ENCODE measurements around the gene TNFRSF14.

Gene TNFRSF14

DNA sequence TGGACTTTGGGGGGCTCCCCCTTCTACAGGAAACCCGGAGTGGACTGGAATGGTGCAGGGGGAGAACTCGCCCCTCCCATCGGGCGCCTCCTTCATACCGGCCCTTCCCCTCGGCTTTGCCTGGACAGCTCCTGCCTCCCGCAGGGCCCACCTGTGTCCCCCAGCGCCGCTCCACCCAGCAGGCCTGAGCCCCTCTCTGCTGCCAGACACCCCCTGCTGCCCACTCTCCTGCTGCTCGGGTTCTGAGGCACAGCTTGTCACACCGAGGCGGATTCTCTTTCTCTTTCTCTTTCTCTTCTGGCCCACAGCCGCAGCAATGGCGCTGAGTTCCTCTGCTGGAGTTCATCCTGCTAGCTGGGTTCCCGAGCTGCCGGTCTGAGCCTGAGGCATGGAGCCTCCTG lies at the start of gene TNFRSF14:
Gene TNFRSF14, plus strand, starts transcription at position 95 of the 401 bp plus-strand sequence. Its CDS starts 294 bp downstream, at position 389.
- H3K4me1 ChIP-seq (ENCODE audit: control insufficient read depth, insufficient read depth, low read length) = peaks cover 33% of the 10 kb centered on the region
- H3K9me3 ChIP-seq (ENCODE audit: control insufficient read depth, low read length) = no peaks in the 10 kb centered on the region
- peak within 1 kb of the TSS; percentile 99 for H3K4me3 ChIP-seq (ENCODE audit: low read length)
- H3K36me3 ChIP-seq (ENCODE audit: control insufficient read depth, insufficient read depth, low read length) = peaks cover 4% of the 10 kb centered on the region
- H3K27me3 ChIP-seq (ENCODE audit: control insufficient read depth, insufficient read depth, low read length) = no peaks in the 10 kb centered on the region
- H3K9ac ChIP-seq (ENCODE audit: low read length) = peak within 1 kb of the TSS; percentile 99

DNA sequence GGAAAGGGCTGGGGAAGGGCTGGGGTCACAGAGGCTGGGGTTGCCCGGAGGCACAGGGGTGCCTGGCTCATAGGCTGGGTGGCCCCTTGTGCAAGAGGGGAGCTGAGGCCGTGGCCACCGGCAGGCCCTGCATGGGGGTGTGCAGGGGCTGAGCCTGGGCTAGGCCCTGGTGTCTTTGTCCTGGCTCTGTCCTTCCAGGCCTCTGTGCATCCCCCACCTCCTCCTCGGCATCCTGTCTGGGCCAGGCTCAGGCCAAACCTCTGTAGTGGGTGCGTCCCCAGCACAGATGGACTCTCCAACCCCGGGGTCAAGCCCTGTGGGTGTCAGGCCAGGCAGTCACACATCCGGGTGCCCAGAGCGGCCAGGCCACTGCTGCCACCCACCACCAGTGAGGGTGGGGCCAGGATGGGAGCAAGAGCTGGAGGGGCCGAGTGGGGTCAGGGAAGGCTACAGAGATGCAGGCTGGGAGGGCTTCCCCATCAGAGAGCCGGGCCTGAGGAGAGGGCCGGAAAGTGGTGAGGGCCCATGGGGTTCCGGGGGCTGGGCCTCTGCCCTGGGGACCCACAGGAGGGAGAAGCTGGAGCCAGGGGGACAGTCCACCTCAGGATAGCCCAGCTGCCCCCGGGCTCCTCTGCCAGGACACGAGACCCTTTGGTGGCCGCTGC lies 49.1 kb upstream of the TNFRSF14 start:
- H3K4me3 ChIP-seq (ENCODE audit: low read length) = no peak overlapping the region
- no peaks in the 10 kb centered on the region for H3K4me1 ChIP-seq (ENCODE audit: control insufficient read depth, insufficient read depth, low read length)
- H3K27me3 ChIP-seq (ENCODE audit: control insufficient read depth, insufficient read depth, low read length) = peaks cover 34% of the 10 kb centered on the region
- H3K9ac ChIP-seq (ENCODE audit: low read length) = no peak overlapping the region
- no peaks in the 10 kb centered on the region for H3K9me3 ChIP-seq (ENCODE audit: control insufficient read depth, low read length)
- peaks cover 11% of the 10 kb centered on the region for H3K36me3 ChIP-seq (ENCODE audit: control insufficient read depth, insufficient read depth, low read length)

DNA sequence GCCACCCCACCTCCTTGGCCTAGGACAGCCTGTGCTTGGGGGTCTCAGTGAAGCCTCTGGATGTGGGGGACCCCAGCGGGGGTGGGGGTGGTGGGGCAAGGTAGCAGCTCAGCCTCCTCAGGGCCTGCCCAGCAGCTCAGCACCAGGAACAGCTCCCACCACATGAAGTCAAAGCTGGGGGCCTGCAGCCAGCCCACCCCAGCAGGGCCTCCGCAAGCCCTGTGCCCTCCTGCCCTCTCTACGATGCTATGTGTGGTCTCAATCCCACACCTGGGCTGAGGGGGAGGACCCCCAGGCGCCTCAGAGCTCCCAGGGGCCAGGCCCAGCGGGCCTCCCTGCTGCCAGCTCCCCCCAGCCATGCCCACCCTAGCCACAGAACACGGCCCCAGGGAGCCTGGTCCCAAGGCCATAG lies 48.4 kb upstream of the TNFRSF14 start:
- Histone ChIP-seq H3K9ac (ENCODE audit: low read length) (no peak overlapping the region), H3K27me3 (ENCODE audit: control insufficient read depth, insufficient read depth, low read length) (peaks cover 31% of the 10 kb centered on the region), H3K9me3 (ENCODE audit: control insufficient read depth, low read length) (no peaks in the 10 kb centered on the region), H3K4me1 (ENCODE audit: control insufficient read depth, insufficient read depth, low read length) (no peaks in the 10 kb centered on the region), H3K4me3 (ENCODE audit: low read length) (no peak overlapping the region), H3K36me3 (ENCODE audit: control insufficient read depth, insufficient read depth, low read length) (peaks cover 11% of the 10 kb centered on the region)

DNA sequence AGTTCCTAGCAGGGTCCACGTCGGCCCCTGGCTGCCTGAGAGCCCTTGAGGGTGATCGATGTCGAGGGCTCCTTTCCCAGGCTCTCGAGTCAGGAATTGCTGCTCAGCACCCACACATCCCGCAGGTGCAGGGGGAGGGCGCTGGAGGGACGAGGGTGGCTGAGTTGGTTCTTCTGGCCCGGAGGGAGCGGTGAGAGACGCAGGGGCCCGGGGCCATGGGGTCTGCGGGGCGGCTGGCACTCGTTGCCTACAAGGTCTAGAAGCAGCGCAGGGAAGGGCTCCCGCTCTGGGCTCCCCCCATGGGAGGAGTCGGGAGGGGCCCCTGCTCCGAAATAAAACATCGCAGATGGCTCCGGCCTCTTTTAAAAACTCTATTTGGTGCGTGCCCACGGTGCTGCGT lies 48.0 kb upstream of the TNFRSF14 start:
- Histone ChIP-seq H3K27me3 (ENCODE audit: control insufficient read depth, insufficient read depth, low read length) (peaks cover 27% of the 10 kb centered on the region), H3K4me3 (ENCODE audit: low read length) (no peak overlapping the region), H3K36me3 (ENCODE audit: control insufficient read depth, insufficient read depth, low read length) (peaks cover 11% of the 10 kb centered on the region), H3K9ac (ENCODE audit: low read length) (no peak overlapping the region), H3K9me3 (ENCODE audit: control insufficient read depth, low read length) (no peaks in the 10 kb centered on the region), H3K4me1 (ENCODE audit: control insufficient read depth, insufficient read depth, low read length) (no peaks in the 10 kb centered on the region)

DNA sequence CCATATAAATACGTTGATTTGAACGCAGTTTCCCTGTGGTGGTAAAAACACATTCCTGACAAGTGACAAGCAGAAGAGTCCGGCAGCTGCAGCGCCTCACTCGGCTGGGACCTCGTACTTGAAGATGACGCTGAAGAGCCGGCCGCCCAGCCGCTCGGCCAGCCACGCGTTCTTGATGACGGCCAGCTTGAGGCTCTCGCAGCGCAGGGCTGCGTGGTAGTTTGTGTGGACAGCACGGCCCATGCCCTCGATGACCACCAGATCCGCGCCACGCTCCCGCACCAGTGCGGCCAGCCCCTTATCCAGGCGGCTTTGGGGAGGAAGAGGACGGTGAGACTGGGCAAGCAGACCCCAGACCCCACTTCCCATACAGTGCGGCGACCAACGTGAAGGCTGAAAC lies 47.4 kb upstream of the TNFRSF14 start:
- H3K36me3 ChIP-seq (ENCODE audit: control insufficient read depth, insufficient read depth, low read length) = peaks cover 11% of the 10 kb centered on the region
- H3K27me3 ChIP-seq (ENCODE audit: control insufficient read depth, insufficient read depth, low read length) = peaks cover 21% of the 10 kb centered on the region
- H3K9me3 ChIP-seq (ENCODE audit: control insufficient read depth, low read length) = no peaks in the 10 kb centered on the region
- no peak overlapping the region for H3K9ac ChIP-seq (ENCODE audit: low read length)
- no peak overlapping the region for H3K4me3 ChIP-seq (ENCODE audit: low read length)
- H3K4me1 ChIP-seq (ENCODE audit: control insufficient read depth, insufficient read depth, low read length) = no peaks in the 10 kb centered on the region

DNA sequence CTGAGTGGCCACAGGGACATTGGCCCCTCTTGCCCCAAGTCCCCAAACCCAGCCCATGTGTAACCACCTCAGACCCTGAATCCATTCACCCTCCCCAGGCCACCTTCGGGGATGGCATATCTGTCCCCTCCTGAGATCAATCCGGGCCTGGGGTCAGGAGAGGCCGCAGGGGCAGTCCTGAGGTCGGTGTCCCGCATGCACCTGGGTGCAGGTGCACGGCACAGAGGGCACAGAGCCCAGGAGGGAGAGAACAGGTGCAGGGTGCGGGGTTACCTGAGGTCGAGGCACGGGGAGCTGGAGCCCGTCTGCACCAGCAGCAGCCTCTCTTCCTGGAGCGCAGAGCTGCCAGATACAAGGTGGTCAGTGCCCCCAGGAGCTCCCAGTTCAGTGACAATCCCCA lies 46.6 kb upstream of the TNFRSF14 start:
- H3K36me3 ChIP-seq (ENCODE audit: control insufficient read depth, insufficient read depth, low read length) = peaks cover 11% of the 10 kb centered on the region
- no peak overlapping the region for H3K4me3 ChIP-seq (ENCODE audit: low read length)
- no peak overlapping the region for H3K9ac ChIP-seq (ENCODE audit: low read length)
- H3K27me3 ChIP-seq (ENCODE audit: control insufficient read depth, insufficient read depth, low read length) = peaks cover 13% of the 10 kb centered on the region
- no peaks in the 10 kb centered on the region for H3K9me3 ChIP-seq (ENCODE audit: control insufficient read depth, low read length)
- no peaks in the 10 kb centered on the region for H3K4me1 ChIP-seq (ENCODE audit: control insufficient read depth, insufficient read depth, low read length)

DNA sequence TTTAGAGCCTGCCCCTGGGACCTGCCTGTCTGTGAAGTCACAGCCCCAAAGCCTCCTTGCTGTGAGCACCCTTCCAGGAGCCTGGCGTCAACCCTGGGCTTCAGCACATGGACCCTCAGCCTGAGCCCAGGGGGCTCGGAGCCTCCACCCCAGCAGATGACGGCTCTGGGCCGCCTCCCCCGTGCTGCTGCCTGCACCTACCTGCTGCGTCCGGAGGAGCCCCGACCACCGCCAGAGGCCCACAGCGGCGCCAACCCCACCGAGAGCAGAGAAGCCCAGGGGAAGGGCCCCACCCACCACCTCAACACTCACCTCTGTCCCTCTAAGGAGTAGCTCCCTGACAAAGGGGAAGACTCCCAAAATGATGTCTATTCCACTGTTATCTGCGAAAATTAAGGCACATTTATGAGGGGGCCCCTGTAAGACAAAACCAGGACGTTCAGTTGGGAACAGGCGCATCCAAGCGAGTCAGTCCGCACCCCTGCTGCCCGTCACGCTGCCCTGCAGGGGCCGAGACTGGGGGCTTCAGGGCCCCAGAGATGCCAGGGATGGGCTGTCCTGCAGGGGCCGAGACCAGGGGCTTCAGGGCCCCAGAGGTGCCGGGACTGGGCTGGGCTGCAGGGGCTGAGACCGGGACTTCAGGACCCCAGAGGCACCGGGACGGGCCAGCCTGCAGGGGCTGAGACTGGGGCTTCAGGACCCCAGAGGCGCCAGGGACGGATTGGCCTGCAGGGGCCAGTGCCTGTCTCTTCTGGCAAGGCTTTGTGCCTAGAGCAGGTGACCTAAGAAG lies 45.6 kb upstream of the TNFRSF14 start:
- Histone ChIP-seq H3K36me3 (ENCODE audit: control insufficient read depth, insufficient read depth, low read length) (peaks cover 11% of the 10 kb centered on the region), H3K9me3 (ENCODE audit: control insufficient read depth, low read length) (no peaks in the 10 kb centered on the region), H3K4me3 (ENCODE audit: low read length) (no peak overlapping the region), H3K9ac (ENCODE audit: low read length) (no peak overlapping the region), H3K4me1 (ENCODE audit: control insufficient read depth, insufficient read depth, low read length) (no peaks in the 10 kb centered on the region), H3K27me3 (ENCODE audit: control insufficient read depth, insufficient read depth, low read length) (peaks cover 4% of the 10 kb centered on the region)

DNA sequence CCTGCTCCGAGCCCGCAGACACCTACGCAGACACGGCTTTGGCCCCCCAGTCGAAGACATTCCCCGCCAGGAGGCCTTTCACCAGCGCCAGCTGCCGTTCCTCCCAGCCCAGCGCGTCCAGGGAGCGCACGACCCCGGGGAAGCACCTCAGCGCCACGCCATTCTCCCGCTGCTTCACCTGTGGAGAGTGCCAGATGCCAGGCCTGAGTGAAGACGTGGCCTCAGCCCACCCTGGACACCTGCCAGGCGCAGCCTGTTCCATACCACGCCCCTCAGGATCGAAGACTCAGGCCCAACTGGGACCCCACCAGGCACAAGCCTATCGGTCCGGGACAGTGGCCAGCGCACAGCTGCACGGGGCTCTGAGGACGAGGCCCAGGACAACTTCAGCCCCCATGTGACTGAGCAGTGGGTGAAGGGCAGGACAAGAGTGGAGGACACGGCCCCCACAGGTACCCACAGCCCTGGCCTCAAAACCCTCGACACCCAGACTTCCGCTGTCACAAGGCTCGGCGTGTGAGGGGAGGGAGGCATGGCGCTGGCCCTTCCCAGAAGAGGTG lies 43.2 kb upstream of the TNFRSF14 start:
- Histone ChIP-seq H3K36me3 (ENCODE audit: control insufficient read depth, insufficient read depth, low read length) (peaks cover 11% of the 10 kb centered on the region), H3K4me3 (ENCODE audit: low read length) (no peak overlapping the region), H3K9ac (ENCODE audit: low read length) (no peak overlapping the region), H3K4me1 (ENCODE audit: control insufficient read depth, insufficient read depth, low read length) (no peaks in the 10 kb centered on the region), H3K9me3 (ENCODE audit: control insufficient read depth, low read length) (no peaks in the 10 kb centered on the region), H3K27me3 (ENCODE audit: control insufficient read depth, insufficient read depth, low read length) (no peaks in the 10 kb centered on the region)

DNA sequence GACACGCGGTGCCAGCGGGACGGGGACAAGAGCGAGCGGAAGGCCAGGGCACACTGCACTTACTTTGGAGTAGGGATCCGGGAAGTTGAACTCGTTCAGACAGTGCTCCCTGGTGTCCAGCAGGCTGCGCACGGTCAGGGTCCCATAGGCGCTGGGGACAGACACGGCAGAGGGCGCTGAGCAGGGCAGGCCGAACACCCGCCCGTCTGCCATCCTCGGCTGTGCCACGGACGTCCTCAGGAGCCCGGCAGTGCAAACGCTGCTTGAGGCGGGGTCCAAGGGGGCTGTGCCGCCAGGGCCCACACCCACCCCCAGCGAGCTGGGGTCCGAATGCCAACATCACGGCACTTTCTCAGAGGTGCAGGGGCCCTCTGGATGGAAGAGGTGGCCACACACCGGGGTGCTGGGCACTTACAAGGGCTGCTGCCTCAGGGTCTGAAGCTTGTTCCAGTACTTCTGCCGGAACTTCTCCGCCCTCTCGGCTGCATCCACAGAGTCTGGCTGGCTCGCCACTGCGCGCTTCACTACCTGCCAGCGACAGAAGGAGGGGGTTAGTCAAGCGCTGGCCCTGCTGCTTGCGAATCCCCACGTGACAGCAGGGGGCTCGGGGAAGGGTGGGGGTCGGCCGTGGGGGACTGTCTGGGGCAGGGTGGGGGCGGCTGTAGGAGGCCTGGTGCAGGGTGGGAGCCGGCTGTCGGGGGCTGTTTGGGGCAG lies 42.1 kb upstream of the TNFRSF14 start:
- H3K36me3 ChIP-seq (ENCODE audit: control insufficient read depth, insufficient read depth, low read length) = peaks cover 11% of the 10 kb centered on the region
- H3K9ac ChIP-seq (ENCODE audit: low read length) = no peak overlapping the region
- no peaks in the 10 kb centered on the region for H3K4me1 ChIP-seq (ENCODE audit: control insufficient read depth, insufficient read depth, low read length)
- no peaks in the 10 kb centered on the region for H3K9me3 ChIP-seq (ENCODE audit: control insufficient read depth, low read length)
- H3K27me3 ChIP-seq (ENCODE audit: control insufficient read depth, insufficient read depth, low read length) = no peaks in the 10 kb centered on the region
- H3K4me3 ChIP-seq (ENCODE audit: low read length) = no peak overlapping the region

DNA sequence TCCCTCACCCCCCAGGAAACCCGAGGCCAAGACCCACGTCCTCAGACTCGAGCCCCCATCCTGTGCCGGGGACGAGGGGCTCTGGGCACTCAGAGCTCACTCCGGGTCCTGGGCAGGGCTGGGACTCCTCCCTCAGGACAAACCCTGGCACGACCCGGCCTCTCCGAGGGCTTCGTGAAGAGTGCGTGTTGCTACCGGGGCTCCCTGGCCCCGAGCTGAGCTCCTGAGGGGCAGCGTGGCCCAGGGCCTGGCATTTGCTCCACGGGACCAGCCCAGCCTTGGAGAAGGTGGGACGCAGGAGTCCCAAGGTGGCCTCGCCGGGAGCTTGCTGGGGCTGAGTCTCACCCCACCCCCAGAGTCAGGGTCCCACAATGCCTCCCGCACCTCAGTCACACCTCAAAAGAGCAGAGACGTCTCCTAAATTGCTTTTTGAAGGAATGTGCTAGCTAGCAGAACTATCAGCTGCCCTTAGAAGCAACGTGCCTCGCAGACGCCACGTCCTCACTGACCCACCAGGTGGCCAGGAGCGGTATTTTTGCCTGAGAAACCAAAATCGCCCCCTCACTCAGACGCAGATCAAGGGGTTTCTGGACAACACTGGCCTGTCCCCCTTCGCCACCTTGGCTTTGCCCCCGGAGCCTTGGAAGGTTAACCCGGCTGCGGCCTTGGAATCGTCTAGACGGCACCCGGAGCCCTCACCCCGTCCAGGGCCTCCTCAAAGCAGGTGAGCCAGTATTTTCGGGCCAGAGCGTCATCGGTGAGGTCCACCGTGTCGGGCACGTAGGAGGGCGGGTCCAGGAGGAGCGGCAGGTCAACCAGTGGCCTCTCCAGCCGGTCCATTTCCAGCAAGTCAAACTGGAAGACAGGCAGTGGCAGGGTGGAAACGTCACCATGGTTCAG lies 41.1 kb upstream of the TNFRSF14 start:
- Histone ChIP-seq H3K9me3 (ENCODE audit: control insufficient read depth, low read length) (no peaks in the 10 kb centered on the region), H3K4me1 (ENCODE audit: control insufficient read depth, insufficient read depth, low read length) (no peaks in the 10 kb centered on the region), H3K9ac (ENCODE audit: low read length) (no peak overlapping the region)

DNA sequence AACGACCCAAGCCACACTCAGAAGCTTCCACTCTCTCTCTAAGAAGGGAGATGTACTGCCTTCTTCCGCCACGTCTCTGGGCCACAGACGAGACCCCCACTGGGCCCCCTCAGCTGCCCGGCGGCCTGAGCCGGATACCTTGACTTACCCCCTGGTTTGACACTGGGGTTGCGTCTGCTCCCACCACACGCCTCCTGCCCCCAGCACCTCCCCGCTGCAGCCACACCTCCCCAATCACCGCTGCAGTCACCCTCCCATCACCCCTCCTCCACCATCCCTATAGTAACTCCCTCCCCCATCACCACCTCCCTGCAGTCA lies 40.4 kb upstream of the TNFRSF14 start:
- Histone ChIP-seq H3K9me3 (ENCODE audit: control insufficient read depth, low read length) (no peaks in the 10 kb centered on the region), H3K27me3 (ENCODE audit: control insufficient read depth, insufficient read depth, low read length) (no peaks in the 10 kb centered on the region), H3K4me1 (ENCODE audit: control insufficient read depth, insufficient read depth, low read length) (no peaks in the 10 kb centered on the region), H3K4me3 (ENCODE audit: low read length) (no peak overlapping the region), H3K36me3 (ENCODE audit: control insufficient read depth, insufficient read depth, low read length) (peaks cover 11% of the 10 kb centered on the region), H3K9ac (ENCODE audit: low read length) (no peak overlapping the region)

More for the DNA sequence above, 41.1 kb upstream of the TNFRSF14 start:
- Histone ChIP-seq H3K27me3 (ENCODE audit: control insufficient read depth, insufficient read depth, low read length) (no peaks in the 10 kb centered on the region), H3K4me3 (ENCODE audit: low read length) (no peak overlapping the region), H3K36me3 (ENCODE audit: control insufficient read depth, insufficient read depth, low read length) (peaks cover 11% of the 10 kb centered on the region)
